Activated CD8-positive, alpha-beta memory T cell treated with anti-CD3 and anti-CD28 coated beads, Interleukin-2, amount 50 U/mL, for 48 hours (primary cell): Measurements from ENCODE around the gene SSBP2.

Experiments
- DNase-seq: peaks from one replicate; pipeline ENCODE4 v3.0.0-alpha.2; 2020

Gene SSBP2

DNA sequence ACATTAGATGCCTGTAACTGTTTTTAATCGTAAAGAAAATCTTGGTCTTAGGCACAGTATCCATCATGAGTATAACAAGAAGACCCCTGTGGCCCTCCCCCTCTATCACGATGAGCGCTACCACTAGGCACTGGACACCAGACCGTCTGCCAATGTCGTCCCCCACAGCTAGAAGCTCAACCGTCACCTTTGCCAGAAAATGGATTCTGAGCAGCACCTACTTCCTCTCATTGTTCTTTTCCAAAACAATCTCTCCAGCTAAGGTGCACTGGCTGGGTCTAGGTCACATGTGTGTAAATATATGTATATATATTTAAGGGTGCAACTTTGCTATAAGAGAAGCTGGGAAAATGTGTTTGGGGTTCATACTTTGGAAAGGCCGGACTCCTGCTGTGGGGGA is 15.7 kb upstream of the SSBP2 start:
- no peak for DNase-seq

- DNase-seq = no peak
Observed at GRCh38 chr5:81763294-81763928, 12.5 kb upstream of the SSBP2 start.

- no peak for DNase-seq
Observed at GRCh38 chr5:81762853-81763252, 12.0 kb upstream of the SSBP2 start.

DNA sequence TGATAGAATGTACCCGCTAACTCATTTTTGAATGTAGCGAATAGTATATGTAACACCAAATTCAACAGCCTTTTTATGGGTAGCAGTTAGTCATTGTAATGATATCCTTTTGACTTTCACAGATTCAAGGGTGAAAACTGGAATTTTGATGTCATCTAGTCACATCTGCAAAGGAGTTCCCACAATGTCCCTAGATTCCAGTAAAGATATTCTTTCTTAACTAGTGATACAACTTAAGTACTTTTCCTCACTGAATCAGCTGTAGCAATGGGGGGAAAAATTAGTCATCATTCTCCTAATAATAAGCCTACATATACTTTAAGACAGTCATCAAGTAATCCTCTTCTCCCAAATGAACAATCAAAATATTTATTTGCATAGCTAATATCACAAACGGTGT is 11.5 kb upstream of the SSBP2 start:
- DNase-seq = no peak

GRCh38 chr5:81761970-81762369 is 11.1 kb upstream of the SSBP2 start:
- DNase-seq = no peak

DNA sequence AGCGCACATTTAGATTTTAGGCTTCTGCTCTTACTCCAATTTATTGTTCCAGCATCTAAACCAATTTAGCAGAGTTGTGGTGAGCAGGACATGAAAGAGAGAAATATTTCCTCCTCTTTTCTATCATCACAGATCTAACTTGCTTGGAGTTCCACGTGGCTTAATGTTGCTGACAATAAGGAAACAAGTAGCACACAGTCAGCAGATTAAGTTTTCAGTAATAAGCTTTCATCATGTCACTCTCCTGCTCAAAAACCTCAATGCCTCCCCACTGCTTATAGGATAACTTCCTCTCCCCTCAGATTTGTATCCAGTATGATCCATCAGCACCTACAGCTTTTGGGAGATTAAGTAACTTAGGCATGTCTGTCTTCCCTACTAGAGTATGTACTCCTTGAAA is 10.4 kb upstream of the SSBP2 start:
- DNase-seq = no peak

- no peak for DNase-seq
Observed at GRCh38 chr5:81760521-81760920, 9.6 kb upstream of the SSBP2 start.

GRCh38 chr5:81759632-81760005 is 8.7 kb upstream of the SSBP2 start:
- DNase-seq = no peak

DNA sequence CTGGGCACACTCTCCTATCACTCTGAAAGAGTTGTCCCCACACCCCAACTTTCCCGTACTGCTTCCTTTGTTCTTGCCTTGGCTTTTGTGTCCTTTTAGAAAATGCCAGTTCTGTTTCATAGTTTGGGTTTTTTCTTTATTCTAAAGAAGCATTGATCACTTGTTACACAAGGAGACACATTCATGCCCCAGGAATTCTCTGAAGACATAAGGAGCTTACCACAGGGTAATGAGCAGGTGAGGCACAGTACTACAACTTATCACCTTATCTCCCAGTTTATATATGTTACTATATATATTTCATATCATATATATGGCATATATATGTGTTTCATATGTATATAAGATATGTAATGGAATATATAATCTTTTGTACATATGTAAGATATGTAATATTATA is 6.5 kb upstream of the SSBP2 start:
- no peak for DNase-seq

DNA sequence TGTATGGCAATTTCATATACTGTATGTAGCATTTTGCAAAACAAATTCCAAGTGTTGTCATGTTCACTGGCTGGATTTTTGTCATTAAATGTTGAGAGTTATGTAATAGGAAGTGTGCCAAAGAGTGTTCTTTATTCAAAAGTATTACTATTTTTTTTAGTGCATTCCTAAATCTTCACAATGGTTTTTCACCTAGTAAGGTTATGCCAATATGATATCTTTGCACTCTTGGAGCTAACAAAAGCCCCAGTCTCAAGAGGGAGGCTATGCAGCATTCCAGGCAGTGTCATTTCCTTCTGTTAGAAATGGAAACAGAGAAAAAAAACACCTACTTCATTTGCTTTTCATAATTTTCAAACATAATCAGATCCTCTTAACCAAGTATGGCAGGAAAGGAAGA is 5.1 kb upstream of the SSBP2 start:
- no peak for DNase-seq

GRCh38 chr5:81755320-81755719 is 4.4 kb upstream of the SSBP2 start:
- no peak for DNase-seq

DNA sequence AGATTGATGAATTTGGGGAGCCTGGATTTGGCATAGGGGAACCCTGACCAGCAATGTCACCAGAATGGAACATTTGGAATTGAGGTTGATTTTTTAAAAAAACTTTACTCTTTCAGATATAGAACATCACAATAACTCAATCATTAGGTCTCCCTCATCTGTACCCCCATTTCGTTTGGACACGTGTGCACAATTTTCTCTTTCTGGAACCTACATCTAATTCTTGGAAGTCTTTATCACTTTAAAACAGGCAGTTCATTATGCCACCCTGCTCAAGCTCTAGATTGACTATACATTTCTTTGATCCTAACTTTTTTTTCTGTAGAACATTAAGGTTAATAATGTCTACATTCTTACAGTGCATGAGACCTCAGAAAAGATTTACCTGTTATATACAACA is 3.7 kb upstream of the SSBP2 start:
- DNase-seq = no peak

- no peak for DNase-seq
Observed at GRCh38 chr5:81753429-81753828, 2.5 kb upstream of the SSBP2 start.

- no peak for DNase-seq
Observed at GRCh38 chr5:81752644-81752963, 1.7 kb upstream of the SSBP2 start.

- no peak for DNase-seq
Observed at GRCh38 chr5:81751836-81752643, 1.1 kb upstream of the SSBP2 start.

DNA sequence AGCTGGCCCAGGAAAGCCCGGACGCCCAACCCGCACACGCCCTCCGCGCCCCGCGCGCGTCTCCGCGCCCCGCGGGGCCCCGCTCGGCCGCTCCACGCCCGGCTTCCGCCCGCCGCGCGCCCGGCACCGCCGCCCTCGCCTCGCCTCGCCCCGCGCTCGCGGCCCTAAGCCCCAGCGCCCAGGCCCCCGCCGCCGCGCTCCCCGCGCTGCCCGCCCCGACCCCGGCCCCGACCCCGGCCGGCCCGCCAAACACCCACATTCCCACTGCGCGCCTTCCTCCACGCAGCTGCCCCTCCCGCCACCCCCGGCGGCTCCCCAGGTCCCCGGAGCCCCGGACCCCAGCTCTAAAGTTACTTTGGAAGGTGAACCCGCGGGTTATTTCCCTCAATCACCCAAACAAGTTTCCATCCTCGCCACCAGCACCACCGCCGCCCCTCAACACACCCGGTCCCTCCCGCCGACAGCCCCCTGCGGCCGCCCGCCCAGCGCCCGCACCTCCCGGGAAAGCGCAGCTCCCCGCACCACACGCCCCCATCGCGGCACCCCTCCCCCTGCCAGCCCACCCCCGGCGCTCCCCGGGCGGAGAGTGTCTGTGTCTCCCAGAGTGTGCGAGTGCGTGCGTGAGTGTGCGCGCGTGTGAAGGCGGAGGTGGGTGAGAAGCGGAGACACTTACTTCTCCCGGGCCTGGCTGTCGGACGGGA is 439 bp downstream of the SSBP2 start:
- no peak for DNase-seq

GRCh38 chr5:81749561-81750307 is 1.2 kb downstream of the SSBP2 start:
- DNase-seq = peak; percentile 75

GRCh38 chr5:81749192-81749560 is 1.7 kb downstream of the SSBP2 start:
- no peak for DNase-seq

GRCh38 chr5:81748556-81748955 is 2.3 kb downstream of the SSBP2 start:
- DNase-seq = no peak

DNA sequence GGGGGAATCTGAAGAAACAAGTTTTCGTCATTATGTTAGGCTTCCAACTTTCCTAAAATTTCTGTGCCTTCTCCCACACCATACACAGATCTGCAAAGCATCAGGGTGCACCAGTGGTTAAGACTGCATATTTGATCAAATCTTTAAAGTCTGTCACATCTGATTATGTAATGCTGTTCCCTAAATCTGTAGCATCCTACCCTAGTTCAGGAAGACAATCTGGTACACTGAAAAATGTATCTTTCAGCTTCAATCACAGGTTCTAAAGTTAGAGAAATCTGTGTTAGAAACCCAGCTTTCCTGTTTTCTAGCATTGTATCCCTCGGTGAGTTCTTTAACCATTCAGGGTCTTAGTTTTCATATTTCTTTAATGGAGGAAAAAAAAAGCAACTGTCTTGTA is 3.9 kb downstream of the SSBP2 start:
- no peak for DNase-seq

DNA sequence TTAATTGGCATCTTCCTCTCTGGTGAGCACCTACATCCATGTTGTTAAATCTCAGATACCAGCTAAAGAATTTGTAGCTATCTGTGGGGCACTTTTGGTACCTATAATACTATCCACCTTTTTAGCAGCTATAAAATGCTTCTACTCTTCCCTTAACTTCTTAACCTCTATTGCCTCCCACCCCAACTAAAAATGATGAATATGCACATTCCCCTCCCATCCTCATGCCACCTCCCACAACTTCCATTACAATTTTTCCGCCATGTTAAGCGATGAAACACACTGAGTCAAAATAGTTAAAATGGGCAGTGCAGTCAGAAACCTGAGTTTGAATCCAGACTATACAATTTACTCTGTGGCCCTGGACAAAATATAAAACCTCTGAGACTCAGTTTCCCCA is 10.1 kb downstream of the SSBP2 start:
- DNase-seq = no peak

DNA sequence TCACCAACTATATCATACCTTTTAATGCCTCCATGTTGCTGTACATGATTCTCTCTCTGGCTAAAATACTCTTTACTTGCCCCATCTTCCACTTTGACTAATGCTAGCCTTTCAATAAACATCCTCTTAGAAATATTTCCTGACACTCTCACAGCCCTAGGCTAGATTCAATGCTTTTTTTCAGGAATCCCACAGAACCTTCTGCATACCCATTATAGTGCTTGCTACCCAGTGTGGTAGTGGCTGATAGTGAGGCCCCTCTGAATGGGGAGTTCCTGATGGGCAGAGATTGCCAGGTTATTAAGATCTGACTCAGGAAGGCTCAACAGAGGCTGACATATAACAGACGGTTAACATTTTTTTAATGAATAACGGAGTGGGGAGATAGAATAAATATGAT is 11.6 kb downstream of the SSBP2 start:
- no peak for DNase-seq

DNA sequence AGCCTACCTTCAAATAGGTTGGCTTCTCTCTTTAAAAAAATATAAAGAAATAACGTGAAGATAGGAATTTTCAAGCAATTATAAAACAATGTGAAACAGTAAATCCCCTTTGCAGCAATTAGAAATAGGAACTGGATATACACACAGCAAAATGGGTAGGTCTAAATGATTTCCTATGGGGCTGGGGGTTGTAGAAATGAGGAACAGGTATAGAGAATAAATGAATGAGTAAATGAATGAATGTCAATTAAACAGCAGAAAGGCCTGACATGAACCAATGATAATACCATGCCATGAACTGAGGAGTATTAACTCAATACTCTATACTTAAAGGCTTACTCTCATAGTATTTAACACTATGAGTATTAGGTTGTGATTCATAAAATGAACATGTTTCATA is 21.6 kb downstream of the SSBP2 start:
- DNase-seq = no peak

DNA sequence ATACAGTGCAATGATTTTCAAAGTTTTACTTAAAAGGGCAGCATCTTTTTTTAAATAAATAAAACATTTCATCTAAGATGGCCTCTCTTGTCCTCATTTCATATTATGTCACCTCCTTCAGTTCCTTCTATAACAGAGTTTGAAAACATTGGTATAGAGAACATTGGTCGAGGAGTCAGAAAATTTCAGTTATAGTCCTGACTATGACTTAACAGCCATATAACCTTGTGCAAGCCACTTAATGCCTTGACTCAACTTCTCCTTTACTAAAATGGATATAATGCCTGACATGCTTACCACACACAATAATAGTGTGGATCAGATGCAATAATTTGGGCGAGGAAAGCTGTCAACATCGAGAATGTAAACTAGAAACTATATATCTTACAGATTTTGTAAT is 22.6 kb downstream of the SSBP2 start:
- DNase-seq = no peak
